Liver (tissue), 9 donors: ENCODE data around the gene DSCAM. TPM values are rescaled to one million over a fixed set of nuclear protein-coding genes. Genes with fewer than 3 reads are reported as not detected.

Source experiments
- DNase-seq: peaks from one replicate; pipeline ENCODE4 v3.0.0-alpha.2; 2017; ENCODE audit warnings: low spot score
- H3K27ac ChIP-seq, 2 donors: one replicate each; pipeline ENCODE4 v1.7.0; 2013; ENCODE audit warnings: inconsistent platforms in 2 of 2, low read length in 2 of 2, control low read depth in 1 of 2, low read depth in 1 of 2, mild to moderate bottlenecking in 1 of 2
- H3K27me3 ChIP-seq, 4 donors: one replicate each; pipeline versions ENCODE4 v1.6.1 to v1.7.0; 2013; ENCODE audit warnings: low read length in 3 of 4, inconsistent platforms in 1 of 4, mild to moderate bottlenecking in 1 of 4, moderate library complexity in 1 of 4; ENCODE audit not compliant: control insufficient read depth in 4 of 4, insufficient read depth in 4 of 4
- H3K36me3 ChIP-seq, 4 donors: one replicate each; pipeline versions ENCODE4 v1.6.1 to v1.7.0; 2013; ENCODE audit warnings: low read length in 3 of 4, mild to moderate bottlenecking in 3 of 4, low read depth in 1 of 4, moderate library complexity in 1 of 4; ENCODE audit not compliant: control insufficient read depth in 4 of 4, insufficient read depth in 3 of 4
- H3K4me1 ChIP-seq, 4 donors: one replicate each; pipeline versions ENCODE4 v1.6.1 to v1.7.0; 2013; ENCODE audit warnings: low read length in 3 of 4, mild to moderate bottlenecking in 3 of 4, moderate library complexity in 1 of 4; ENCODE audit not compliant: control insufficient read depth in 4 of 4, insufficient read depth in 4 of 4
- H3K4me3 ChIP-seq, 3 donors: one replicate each; pipeline versions ENCODE4 v1.6.1 to v1.7.0; 2013; ENCODE audit warnings: low read length in 3 of 3, control low read depth in 1 of 3, low read depth in 1 of 3, mild to moderate bottlenecking in 1 of 3
- H3K9ac ChIP-seq, 2 donors: one replicate each; pipeline ENCODE4 v1.7.0; 2013; ENCODE audit warnings: low read length in 2 of 2, mild to moderate bottlenecking in 2 of 2, moderate library complexity in 2 of 2, control low read depth in 1 of 2, low read depth in 1 of 2
- H3K9me3 ChIP-seq, 4 donors: one replicate each; pipeline versions ENCODE4 v1.6.1 to v1.7.0; 2013; ENCODE audit warnings: low read length in 3 of 4; ENCODE audit not compliant: control insufficient read depth in 4 of 4
- EGR1 ChIP-seq, 2 donors: IDR thresholded peaks; 2 replicates each; pipeline ENCODE4 v1.6.1; 2016 to 2018; ENCODE audit warnings: antibody characterized with exemption in 2 of 2, low read depth in 2 of 2
- FOXA1 ChIP-seq: IDR thresholded peaks from 2 replicates; pipeline ENCODE4 v1.6.1; 2016; ENCODE audit warnings: antibody characterized with exemption
- FOXA2 ChIP-seq: IDR thresholded peaks from 2 replicates; pipeline ENCODE4 v1.6.1; 2016; ENCODE audit warnings: antibody characterized with exemption
- GABPA ChIP-seq, 2 donors: IDR thresholded peaks in 1 of 2; conservative IDR thresholded peaks in 1 of 2; 2 replicates each; pipeline ENCODE4 v1.6.1; 2016; ENCODE audit warnings: antibody characterized with exemption in 2 of 2, mild to moderate bottlenecking in 1 of 2, moderate library complexity in 1 of 2
- HNF4A ChIP-seq, 2 donors: conservative IDR thresholded peaks; 2 replicates each; pipeline ENCODE4 v1.6.1; 2016; ENCODE audit warnings: antibody characterized with exemption in 2 of 2, mild to moderate bottlenecking in 2 of 2
- HNF4G ChIP-seq: IDR thresholded peaks from 2 replicates; pipeline ENCODE4 v1.6.1; 2016; ENCODE audit warnings: antibody characterized with exemption
- JUND ChIP-seq, 2 donors: IDR thresholded peaks; 2 replicates each; pipeline ENCODE4 v1.6.1; 2016; ENCODE audit warnings: antibody characterized with exemption in 2 of 2
- RXRA ChIP-seq, 2 donors: IDR thresholded peaks; 2 replicates each; pipeline ENCODE4 v1.6.1; 2017 to 2018; ENCODE audit warnings: antibody characterized with exemption in 2 of 2, mild to moderate bottlenecking in 1 of 2
- SP1 ChIP-seq: IDR thresholded peaks from 2 replicates; pipeline ENCODE4 v1.6.1; 2018; ENCODE audit warnings: antibody characterized with exemption, mild to moderate bottlenecking
- TAF1 ChIP-seq: conservative IDR thresholded peaks from 2 replicates; pipeline ENCODE4 v1.6.1; 2016; ENCODE audit warnings: antibody characterized with exemption, mild to moderate bottlenecking
- YY1 ChIP-seq: IDR thresholded peaks from 2 replicates; pipeline ENCODE4 v1.6.1; 2016; ENCODE audit warnings: antibody characterized with exemption, mild to moderate bottlenecking
- WGBS: extraction: QIAGEN DNeasy Blood & Tissue Kit; methylation state at CpG from one replicate; pipeline ENCODE4 v1.1.7; 2013; 5-methylcytosine and 5-hydroxymethylcytosine counted together
- polyA plus RNA-seq, 2 donors: library from polyadenylated mRNA; stranded (reverse) in 1 of 2; unstranded in 1 of 2; fragments of 200-250 nt in 1 of 2; fragments of >200 nt in 1 of 2; fragmentation: Nextera tagmentation in 1 of 2; extraction: Ambion mirVana in 1 of 2; gene quantifications; one replicate each; pipeline versions ENCODE4 v1.2.1 to v1.2.3, GENCODE V29; 2013 to 2015
- total RNA-seq, 2 donors: library from RNA; depleted of rRNA; stranded (reverse); fragments of >200 nt; gene quantifications; one replicate each; pipeline ENCODE4 v1.2.3, GENCODE V29; 2014
- TF ChIP-seq, protein P1 (sequence below): IDR thresholded peaks from 2 replicates; pipeline ENCODE4 v1.6.1; 2016; ENCODE audit warnings: antibody characterized with exemption, mild to moderate bottlenecking
- TF ChIP-seq, protein P2 (sequence below): fragments of 150-350 bp; IDR thresholded peaks from 2 replicates; pipeline ENCODE4 v1.5.1; 2017; ENCODE audit warnings: improper control_type of control experiment, low read depth, low read length; ENCODE audit not compliant: missing input control
- TF ChIP-seq, protein P3 (sequence below): IDR thresholded peaks from 2 replicates; pipeline ENCODE4 v1.6.1; 2016; ENCODE audit warnings: antibody characterized with exemption
- TF ChIP-seq, protein P4 (sequence below): IDR thresholded peaks from 2 replicates; pipeline ENCODE4 v1.6.1; 2016; ENCODE audit warnings: antibody characterized with exemption
- donor health status: healthy.
- donor health status: healthy.
- donor health status: healthy.
- donor health status: healthy.
- donor health status: healthy.

Gene DSCAM
- total and polyA plus RNA-seq, 4 donors, result 0.02 to 0.23 (median 0.10) TPM

DNA sequence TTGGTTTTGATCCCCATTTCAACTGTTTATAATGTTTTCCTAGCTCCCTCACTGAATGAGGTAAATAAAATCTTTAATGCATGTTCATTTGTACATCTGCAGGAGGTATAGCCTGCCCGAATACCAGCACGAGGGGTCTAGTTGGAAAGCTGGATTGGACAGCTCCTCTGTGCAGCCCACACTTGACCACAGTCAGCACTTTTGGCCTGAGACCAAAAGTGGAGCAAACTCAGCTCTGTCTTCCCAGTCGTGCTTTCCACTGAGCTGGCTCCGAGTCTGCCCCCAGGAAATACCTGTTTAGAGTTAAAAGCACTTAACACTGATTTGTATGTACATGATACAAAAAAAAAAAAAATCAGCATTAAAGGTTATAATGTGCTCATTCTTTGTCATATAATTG lies 224.4 kb downstream of the DSCAM start:
- no peak for DNase-seq
- no peak overlapping the region for H3K27ac ChIP-seq
- no peak overlapping the region for H3K4me3 ChIP-seq
- H3K9ac ChIP-seq, result no peak overlapping the region
- TF ChIP-seq, protein P1, sequence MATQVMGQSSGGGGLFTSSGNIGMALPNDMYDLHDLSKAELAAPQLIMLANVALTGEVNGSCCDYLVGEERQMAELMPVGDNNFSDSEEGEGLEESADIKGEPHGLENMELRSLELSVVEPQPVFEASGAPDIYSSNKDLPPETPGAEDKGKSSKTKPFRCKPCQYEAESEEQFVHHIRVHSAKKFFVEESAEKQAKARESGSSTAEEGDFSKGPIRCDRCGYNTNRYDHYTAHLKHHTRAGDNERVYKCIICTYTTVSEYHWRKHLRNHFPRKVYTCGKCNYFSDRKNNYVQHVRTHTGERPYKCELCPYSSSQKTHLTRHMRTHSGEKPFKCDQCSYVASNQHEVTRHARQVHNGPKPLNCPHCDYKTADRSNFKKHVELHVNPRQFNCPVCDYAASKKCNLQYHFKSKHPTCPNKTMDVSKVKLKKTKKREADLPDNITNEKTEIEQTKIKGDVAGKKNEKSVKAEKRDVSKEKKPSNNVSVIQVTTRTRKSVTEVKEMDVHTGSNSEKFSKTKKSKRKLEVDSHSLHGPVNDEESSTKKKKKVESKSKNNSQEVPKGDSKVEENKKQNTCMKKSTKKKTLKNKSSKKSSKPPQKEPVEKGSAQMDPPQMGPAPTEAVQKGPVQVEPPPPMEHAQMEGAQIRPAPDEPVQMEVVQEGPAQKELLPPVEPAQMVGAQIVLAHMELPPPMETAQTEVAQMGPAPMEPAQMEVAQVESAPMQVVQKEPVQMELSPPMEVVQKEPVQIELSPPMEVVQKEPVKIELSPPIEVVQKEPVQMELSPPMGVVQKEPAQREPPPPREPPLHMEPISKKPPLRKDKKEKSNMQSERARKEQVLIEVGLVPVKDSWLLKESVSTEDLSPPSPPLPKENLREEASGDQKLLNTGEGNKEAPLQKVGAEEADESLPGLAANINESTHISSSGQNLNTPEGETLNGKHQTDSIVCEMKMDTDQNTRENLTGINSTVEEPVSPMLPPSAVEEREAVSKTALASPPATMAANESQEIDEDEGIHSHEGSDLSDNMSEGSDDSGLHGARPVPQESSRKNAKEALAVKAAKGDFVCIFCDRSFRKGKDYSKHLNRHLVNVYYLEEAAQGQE, result no peak
- no peak for TF ChIP-seq FOXA2
- no peak for TF ChIP-seq FOXA1
- no peak for TF ChIP-seq EGR1 (IDR thresholded peaks at IDR 0.05; ENCODE audit: low read depth in 2 of 2)
- no peak for TF ChIP-seq SP1
- no peak for TF ChIP-seq JUND (IDR thresholded peaks at IDR 0.05)
- TF ChIP-seq HNF4A (conservative IDR thresholded peaks at IDR 0.05), result no peak
- TF ChIP-seq RXRA (IDR thresholded peaks at IDR 0.05), result no peak
- H3K27me3 ChIP-seq, result peaks cover 0 to 4% (median 1%) of the 10 kb centered on the region in 4 donors
- H3K36me3 ChIP-seq, result no peaks in the 10 kb centered on the region
- peaks cover 0 to 2% (median 0%) of the 10 kb centered on the region in 4 donors for H3K9me3 ChIP-seq
- no peaks in the 10 kb centered on the region for H3K4me1 ChIP-seq
- 39% methylated on average over 4 of the region's 4 CpGs for WGBS

DNA sequence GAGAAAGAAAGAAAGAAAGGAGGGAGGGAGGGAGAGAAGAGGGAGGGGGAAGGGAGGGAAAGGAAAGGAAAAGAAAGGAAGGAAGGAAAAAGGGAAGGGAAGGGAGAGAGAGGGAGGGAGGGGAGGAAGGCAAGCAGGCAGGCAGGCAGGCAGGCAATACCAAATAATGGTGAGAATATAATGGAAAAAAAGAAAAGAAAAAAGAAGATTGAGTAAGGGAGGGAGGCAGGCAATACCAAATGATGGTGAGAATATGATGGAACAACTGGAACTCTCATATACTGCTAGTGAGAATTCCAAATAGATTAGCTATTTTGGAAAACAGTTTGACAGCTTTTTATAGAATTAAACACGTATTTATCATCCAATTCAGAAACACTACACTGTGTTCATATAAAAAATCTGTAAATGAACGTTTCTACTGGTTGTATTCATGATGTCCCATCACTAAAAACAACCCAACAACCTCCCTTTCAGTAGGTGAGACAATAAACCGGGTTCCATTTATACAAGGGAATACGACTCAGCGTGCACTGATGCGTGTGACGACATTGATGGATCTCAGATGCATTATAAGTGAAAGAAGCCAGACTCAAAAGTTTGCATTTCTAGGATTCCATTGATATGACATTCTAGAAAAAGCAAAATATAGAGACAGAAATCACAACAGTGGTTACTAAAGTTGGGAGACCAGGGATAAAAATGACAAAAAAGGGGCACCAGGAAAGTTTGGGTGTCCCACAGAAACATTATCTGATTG lies 226.4 kb downstream of the DSCAM start:
- peaks cover 0 to 2% (median 0%) of the 10 kb centered on the region in 4 donors for H3K9me3 ChIP-seq
- no peak overlapping the region for H3K9ac ChIP-seq
- no peak overlapping the region for H3K4me3 ChIP-seq
- TF ChIP-seq TAF1 (no peak), YY1 (no peak), HNF4G (no peak), GABPA (IDR thresholded peaks at IDR 0.05 in 1 of 2, conservative IDR thresholded peaks at IDR 0.05 in 1 of 2) (no peak), FOXA2 (no peak), HNF4A (conservative IDR thresholded peaks at IDR 0.05) (no peak), FOXA1 (no peak), JUND (IDR thresholded peaks at IDR 0.05) (no peak)
- TF ChIP-seq, protein P2, sequence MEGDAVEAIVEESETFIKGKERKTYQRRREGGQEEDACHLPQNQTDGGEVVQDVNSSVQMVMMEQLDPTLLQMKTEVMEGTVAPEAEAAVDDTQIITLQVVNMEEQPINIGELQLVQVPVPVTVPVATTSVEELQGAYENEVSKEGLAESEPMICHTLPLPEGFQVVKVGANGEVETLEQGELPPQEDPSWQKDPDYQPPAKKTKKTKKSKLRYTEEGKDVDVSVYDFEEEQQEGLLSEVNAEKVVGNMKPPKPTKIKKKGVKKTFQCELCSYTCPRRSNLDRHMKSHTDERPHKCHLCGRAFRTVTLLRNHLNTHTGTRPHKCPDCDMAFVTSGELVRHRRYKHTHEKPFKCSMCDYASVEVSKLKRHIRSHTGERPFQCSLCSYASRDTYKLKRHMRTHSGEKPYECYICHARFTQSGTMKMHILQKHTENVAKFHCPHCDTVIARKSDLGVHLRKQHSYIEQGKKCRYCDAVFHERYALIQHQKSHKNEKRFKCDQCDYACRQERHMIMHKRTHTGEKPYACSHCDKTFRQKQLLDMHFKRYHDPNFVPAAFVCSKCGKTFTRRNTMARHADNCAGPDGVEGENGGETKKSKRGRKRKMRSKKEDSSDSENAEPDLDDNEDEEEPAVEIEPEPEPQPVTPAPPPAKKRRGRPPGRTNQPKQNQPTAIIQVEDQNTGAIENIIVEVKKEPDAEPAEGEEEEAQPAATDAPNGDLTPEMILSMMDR, result no peak
- TF ChIP-seq, protein P3, sequence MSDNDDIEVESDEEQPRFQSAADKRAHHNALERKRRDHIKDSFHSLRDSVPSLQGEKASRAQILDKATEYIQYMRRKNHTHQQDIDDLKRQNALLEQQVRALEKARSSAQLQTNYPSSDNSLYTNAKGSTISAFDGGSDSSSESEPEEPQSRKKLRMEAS, result no peak
- TF ChIP-seq, protein P4, sequence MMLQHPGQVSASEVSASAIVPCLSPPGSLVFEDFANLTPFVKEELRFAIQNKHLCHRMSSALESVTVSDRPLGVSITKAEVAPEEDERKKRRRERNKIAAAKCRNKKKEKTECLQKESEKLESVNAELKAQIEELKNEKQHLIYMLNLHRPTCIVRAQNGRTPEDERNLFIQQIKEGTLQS, result no peak
- peaks cover 0 to 4% (median 1%) of the 10 kb centered on the region in 4 donors for H3K27me3 ChIP-seq
- H3K36me3 ChIP-seq, result no peaks in the 10 kb centered on the region
- H3K27ac ChIP-seq, result no peak overlapping the region
- 81% methylated on average over 7 of the region's 7 CpGs for WGBS
- H3K4me1 ChIP-seq, result no peaks in the 10 kb centered on the region
- no peak for DNase-seq
